WTC11 (cell line): ENCODE data around the gene AEBP2. TPM values are rescaled to one million over a fixed set of nuclear protein-coding genes. Genes with fewer than 3 reads are reported as not detected.
A peak's percentile ranks its signal among the peaks of the same experiment; 100 is the strongest.
"Not testable (repeated sequence)": the region's sequence is repeated elsewhere in the genome, so short reads cannot be mapped to it uniquely, and the experiment has no call there.

ENCODE experiments used
- ATAC-seq: fragments of 200-7000 bp; cut with Tn5 transposase; 2 replicates; pipeline ENCODE4 v1.10.0; 2021; ENCODE audit warnings: mild to moderate bottlenecking, moderate library complexity
- CTCF ChIA-PET: fragments of 300-600 bp; sonication (Branson Sonifier 250); formaldehyde crosslinking; loops from one replicate; lab custom pipeline; 2021; ENCODE audit warnings: antibody characterized with exemption; lab: Charles Lee
- POLR2A ChIA-PET: fragments of 350-600 bp; sonication (Branson Sonifier 250); formaldehyde crosslinking; loops from one replicate; lab custom pipeline; 2021; ENCODE audit warnings: antibody characterized with exemption; lab: Charles Lee
- DNase-seq: peaks from one replicate; pipeline ENCODE4 v3.0.0; 2021; ENCODE audit warnings: low spot score
- H3K27ac Mint-ChIP-seq: 2 replicates; pipeline ENCODE4 v1.8.0; 2021; ENCODE audit warnings: mixed read lengths
- H3K27me3 Mint-ChIP-seq: 2 replicates; pipeline ENCODE4 v1.8.0; 2021; ENCODE audit warnings: low read depth, mild to moderate bottlenecking, moderate library complexity, mixed read lengths
- H3K36me3 Mint-ChIP-seq: 2 replicates; pipeline ENCODE4 v1.8.0; 2021; ENCODE audit warnings: mixed read lengths
- H3K4me1 Mint-ChIP-seq: 2 replicates; pipeline ENCODE4 v1.8.0; 2022; ENCODE audit warnings: mixed read lengths
- H3K4me3 Mint-ChIP-seq: 2 replicates; pipeline ENCODE4 v1.8.0; 2021; ENCODE audit warnings: mild to moderate bottlenecking, moderate library complexity, mixed read lengths
- H3K9me3 Mint-ChIP-seq: 2 replicates; pipeline ENCODE4 v1.8.0; 2021; ENCODE audit warnings: mixed read lengths
- CREM ChIP-seq: sonication (generic); formaldehyde crosslinking; IDR thresholded peaks from 2 replicates; pipeline ENCODE4 v1.8.1; 2022; ENCODE audit warnings: mild to moderate bottlenecking, missing genetic modification reagents, moderate library complexity
- GABPB1 ChIP-seq: sonication (generic); formaldehyde crosslinking; IDR thresholded peaks from 2 replicates; pipeline ENCODE4 v1.8.1; 2023; ENCODE audit warnings: mild to moderate bottlenecking, missing genetic modification reagents
- HMGA2 ChIP-seq: fragments of 250-450 bp; sonication (Bioruptor Pico); IDR thresholded peaks from 2 replicates; pipeline ENCODE4 v1.4.0; 2021; ENCODE audit warnings: mild to moderate bottlenecking, moderate library complexity
- ZNF281 ChIP-seq: sonication (generic); formaldehyde crosslinking; IDR thresholded peaks from 2 replicates; pipeline ENCODE4 v1.8.0; 2023; ENCODE audit warnings: mild to moderate bottlenecking, missing genetic modification reagents
- total RNA-seq: library from RNA; stranded (reverse); gene quantifications from 3 replicates; pipeline ENCODE4 v1.2.3, GENCODE V29; 2021
- TF ChIP-seq, protein P1 (sequence below): sonication (generic); formaldehyde crosslinking; IDR thresholded peaks from 2 replicates; pipeline ENCODE4 v1.8.1; 2022; ENCODE audit warnings: missing genetic modification reagents, borderline replicate concordance
- TF ChIP-seq, protein P2 (sequence below): sonication (generic); formaldehyde crosslinking; conservative IDR thresholded peaks from 2 replicates; pipeline ENCODE4 v1.8.1; 2023; ENCODE audit warnings: mild to moderate bottlenecking, low read depth, missing genetic modification reagents, moderate library complexity
- TF ChIP-seq, protein P3 (sequence below): sonication (generic); formaldehyde crosslinking; IDR thresholded peaks from 2 replicates; pipeline ENCODE4 v1.8.1; 2022; ENCODE audit warnings: low read depth, mild to moderate bottlenecking, moderate library complexity, missing genetic modification reagents, borderline replicate concordance

AEBP2 gene
- total RNA-seq, 1 experiment from 2014 or later = 65.9 TPM

DNA sequence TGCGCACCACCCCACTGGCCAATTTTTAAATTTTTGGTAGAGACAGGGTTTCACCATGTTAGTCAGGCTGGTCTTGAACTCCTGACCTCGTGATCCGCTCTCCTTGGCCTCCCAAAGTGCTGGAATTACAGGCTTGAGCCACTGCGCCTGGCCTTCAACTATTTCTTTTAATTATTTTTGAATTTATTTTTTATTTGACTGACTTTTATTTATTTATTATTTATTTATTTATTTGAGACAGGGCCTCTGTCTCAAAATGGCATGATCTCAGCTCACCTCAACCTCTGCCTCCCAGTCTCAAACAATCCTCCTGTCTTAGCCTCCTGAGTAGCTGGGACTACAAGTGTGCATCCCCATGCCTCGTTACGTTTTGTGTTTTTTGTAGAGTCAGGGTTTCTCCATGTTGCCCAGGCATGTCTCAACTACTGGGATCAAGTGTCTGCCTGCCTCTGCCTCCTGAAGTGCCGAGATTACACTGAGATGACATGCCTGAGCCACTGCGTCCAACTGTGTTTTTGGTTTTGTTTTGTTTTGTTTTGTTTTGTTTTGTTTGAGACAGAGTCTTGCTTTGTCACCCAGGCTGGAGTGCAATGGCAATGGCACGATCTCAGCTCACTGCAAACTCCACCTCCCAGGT lies 38.5 kb upstream of the AEBP2 start:
- CTCF ChIA-PET = interaction anchor here (2.2 kb wide), 1 partner anchor 10 kb away, joined by 7 read pairs; no protein-coding TSS in a partner anchor

GRCh38 chr12:19402211-19402610 lies 37.1 kb upstream of the AEBP2 start:
- DNase-seq (no peak), ATAC-seq (peak; percentile 43)
- no peak overlapping the region for H3K4me3 Mint-ChIP-seq
- TF ChIP-seq, protein P1, sequence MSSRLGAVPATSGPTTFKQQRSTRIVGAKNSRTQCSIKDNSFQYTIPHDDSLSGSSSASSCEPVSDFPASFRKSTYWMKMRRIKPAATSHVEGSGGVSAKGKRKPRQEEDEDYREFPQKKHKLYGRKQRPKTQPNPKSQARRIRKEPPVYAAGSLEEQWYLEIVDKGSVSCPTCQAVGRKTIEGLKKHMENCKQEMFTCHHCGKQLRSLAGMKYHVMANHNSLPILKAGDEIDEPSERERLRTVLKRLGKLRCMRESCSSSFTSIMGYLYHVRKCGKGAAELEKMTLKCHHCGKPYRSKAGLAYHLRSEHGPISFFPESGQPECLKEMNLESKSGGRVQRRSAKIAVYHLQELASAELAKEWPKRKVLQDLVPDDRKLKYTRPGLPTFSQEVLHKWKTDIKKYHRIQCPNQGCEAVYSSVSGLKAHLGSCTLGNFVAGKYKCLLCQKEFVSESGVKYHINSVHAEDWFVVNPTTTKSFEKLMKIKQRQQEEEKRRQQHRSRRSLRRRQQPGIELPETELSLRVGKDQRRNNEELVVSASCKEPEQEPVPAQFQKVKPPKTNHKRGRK (CRISPR knock-in tag) = no peak
- TF ChIP-seq CREM (CRISPR knock-in tag) = no peak
- peaks cover 13% of the 10 kb centered on the region for H3K4me1 Mint-ChIP-seq
- no peaks in the 10 kb centered on the region for H3K36me3 Mint-ChIP-seq
- no peaks in the 10 kb centered on the region for H3K27me3 Mint-ChIP-seq
- no peaks in the 10 kb centered on the region for H3K9me3 Mint-ChIP-seq
- H3K27ac Mint-ChIP-seq = no peak overlapping the region
- POLR2A ChIA-PET = no interaction called here
- CTCF ChIA-PET = interaction anchor here (2.2 kb wide), 1 partner anchor 9 kb away, joined by 7 read pairs; no protein-coding TSS in a partner anchor

More for the DNA sequence above, 38.5 kb upstream of the AEBP2 start:
- H3K36me3 Mint-ChIP-seq, H3K4me3 Mint-ChIP-seq, H3K27me3 Mint-ChIP-seq, H3K9me3 Mint-ChIP-seq, H3K27ac Mint-ChIP-seq, DNase-seq, POLR2A ChIA-PET, ATAC-seq: not testable (repeated sequence)
- peaks cover 13% of the 10 kb centered on the region for H3K4me1 Mint-ChIP-seq
- peak; percentile 93 for TF ChIP-seq HMGA2

DNA sequence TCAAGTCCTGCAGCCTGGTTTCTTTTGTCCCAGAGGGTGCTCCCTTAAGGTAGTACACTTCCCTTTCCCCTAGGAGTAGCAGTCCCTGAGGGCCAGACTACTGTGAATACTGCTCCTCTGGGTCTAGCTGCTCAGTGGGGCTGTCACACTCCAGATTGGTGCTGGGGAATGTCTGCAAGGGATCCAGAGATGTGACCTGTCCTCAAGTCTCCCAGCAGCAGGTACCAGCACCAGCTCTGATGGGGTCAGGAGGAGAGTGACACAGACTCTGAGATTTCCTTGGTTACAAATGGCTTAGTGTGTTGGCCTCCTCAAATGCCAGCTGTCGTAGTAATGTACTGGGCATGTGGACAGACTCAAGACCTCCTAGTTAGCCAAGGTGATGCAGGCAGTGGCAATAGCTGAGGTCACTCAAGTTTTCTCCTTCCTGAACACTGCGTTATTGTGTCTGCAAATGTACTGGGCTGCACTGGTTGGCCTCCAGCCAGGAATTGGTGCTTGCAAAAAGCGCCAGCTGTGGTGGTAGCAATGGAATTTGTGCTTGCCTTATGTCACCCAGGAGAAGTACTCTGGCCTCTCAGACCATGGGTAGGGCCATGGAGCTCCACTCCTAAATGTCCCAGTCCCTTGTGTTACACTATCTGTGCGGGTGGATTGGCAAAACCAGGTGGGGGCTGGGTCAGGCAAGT lies 36.4 kb upstream of the AEBP2 start:
- Mint-ChIP-seq H3K4me3 (no peak overlapping the region), H3K4me1 (peaks cover 13% of the 10 kb centered on the region), H3K36me3 (no peaks in the 10 kb centered on the region), H3K27ac (no peak overlapping the region), H3K27me3 (no peaks in the 10 kb centered on the region), H3K9me3 (no peaks in the 10 kb centered on the region)
- ChIA-PET CTCF (interaction anchor here (0.9 kb wide), 1 partner anchor 8 kb away, joined by 4 read pairs; no protein-coding TSS in a partner anchor), POLR2A (interaction anchor here (0.5 kb wide), 1 partner anchor 64 kb away, joined by 5 read pairs; no protein-coding TSS in a partner anchor)
- peak; percentile 34; the same call in 1 of the 2 replicates for TF ChIP-seq GABPB1 (CRISPR knock-in tag)
- TF ChIP-seq, protein P2, sequence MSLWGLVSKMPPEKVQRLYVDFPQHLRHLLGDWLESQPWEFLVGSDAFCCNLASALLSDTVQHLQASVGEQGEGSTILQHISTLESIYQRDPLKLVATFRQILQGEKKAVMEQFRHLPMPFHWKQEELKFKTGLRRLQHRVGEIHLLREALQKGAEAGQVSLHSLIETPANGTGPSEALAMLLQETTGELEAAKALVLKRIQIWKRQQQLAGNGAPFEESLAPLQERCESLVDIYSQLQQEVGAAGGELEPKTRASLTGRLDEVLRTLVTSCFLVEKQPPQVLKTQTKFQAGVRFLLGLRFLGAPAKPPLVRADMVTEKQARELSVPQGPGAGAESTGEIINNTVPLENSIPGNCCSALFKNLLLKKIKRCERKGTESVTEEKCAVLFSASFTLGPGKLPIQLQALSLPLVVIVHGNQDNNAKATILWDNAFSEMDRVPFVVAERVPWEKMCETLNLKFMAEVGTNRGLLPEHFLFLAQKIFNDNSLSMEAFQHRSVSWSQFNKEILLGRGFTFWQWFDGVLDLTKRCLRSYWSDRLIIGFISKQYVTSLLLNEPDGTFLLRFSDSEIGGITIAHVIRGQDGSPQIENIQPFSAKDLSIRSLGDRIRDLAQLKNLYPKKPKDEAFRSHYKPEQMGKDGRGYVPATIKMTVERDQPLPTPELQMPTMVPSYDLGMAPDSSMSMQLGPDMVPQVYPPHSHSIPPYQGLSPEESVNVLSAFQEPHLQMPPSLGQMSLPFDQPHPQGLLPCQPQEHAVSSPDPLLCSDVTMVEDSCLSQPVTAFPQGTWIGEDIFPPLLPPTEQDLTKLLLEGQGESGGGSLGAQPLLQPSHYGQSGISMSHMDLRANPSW (CRISPR knock-in tag) = no peak
- ATAC-seq (peak; percentile 78), DNase-seq (no peak)

DNA sequence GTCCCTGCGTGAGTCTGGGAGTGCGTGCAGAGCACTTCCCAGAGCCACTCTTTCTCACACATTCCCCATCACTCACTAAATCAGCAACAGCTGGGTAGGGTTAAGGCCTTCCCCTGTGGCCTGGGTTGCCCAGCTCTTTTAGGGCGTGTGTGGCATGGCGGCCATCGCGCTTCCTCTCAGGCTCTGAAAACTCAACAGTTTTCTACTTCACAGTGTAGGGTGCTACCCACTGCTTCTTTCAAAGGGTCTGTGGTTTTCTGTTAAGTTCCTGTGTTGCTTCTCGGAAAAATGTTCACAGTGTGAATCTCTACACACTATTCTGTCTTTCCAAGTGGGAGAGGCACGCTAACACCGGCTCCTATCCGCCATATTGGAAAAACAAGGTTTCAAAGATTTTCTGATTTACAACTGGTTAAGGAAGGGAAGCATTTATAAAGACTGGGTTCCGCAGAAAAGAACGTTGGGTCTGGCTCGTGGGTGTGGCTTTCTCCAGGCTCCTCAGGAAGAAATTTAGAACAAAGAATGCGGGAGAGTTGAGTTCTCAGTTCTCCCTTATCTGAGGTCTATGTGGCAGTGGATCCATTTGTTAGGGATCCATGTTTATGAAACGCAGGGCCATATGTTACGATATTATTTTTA lies 34.9 kb upstream of the AEBP2 start:
- no peaks in the 10 kb centered on the region for H3K36me3 Mint-ChIP-seq
- TF ChIP-seq, protein P3, sequence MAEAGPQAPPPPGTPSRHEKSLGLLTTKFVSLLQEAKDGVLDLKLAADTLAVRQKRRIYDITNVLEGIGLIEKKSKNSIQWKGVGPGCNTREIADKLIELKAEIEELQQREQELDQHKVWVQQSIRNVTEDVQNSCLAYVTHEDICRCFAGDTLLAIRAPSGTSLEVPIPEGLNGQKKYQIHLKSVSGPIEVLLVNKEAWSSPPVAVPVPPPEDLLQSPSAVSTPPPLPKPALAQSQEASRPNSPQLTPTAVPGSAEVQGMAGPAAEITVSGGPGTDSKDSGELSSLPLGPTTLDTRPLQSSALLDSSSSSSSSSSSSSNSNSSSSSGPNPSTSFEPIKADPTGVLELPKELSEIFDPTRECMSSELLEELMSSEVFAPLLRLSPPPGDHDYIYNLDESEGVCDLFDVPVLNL (CRISPR knock-in tag) = no peak
- no peak for TF ChIP-seq ZNF281 (CRISPR knock-in tag)
- TF ChIP-seq, all 79 proteins: peak for 0
- no peak overlapping the region for H3K4me3 Mint-ChIP-seq
- no peak; the same call in 1 of the 2 replicates for ATAC-seq
- POLR2A ChIA-PET = no interaction called here
- CTCF ChIA-PET = interaction anchor here (0.6 kb wide), 1 partner anchor 42 kb away, joined by 3 read pairs; no protein-coding TSS in a partner anchor
- no peaks in the 10 kb centered on the region for H3K27me3 Mint-ChIP-seq
- H3K27ac Mint-ChIP-seq = peak overlapping the region; percentile 32; the same call in 1 of the 2 replicates
- peaks cover 23% of the 10 kb centered on the region for H3K4me1 Mint-ChIP-seq
- no peaks in the 10 kb centered on the region for H3K9me3 Mint-ChIP-seq
- no peak for DNase-seq
